Endothelial cell (in vitro differentiated cells): ENCODE data around the gene CACNG7. TPM values are rescaled to one million over a fixed set of nuclear protein-coding genes. Genes with fewer than 3 reads are reported as not detected.
"Not testable (repeated sequence)": the region's sequence is repeated elsewhere in the genome, so short reads cannot be mapped to it uniquely, and the experiment has no call there.

ENCODE experiments used
- DNase-seq: peaks from one replicate; pipeline ENCODE4 v3.0.0; 2021; ENCODE audit warnings: low spot score
- H3K27ac Mint-ChIP-seq: one replicate; pipeline ENCODE4 v1.8.0; 2021; ENCODE audit warnings: mixed read lengths, inconsistent platforms; ENCODE audit not compliant: unreplicated experiment
- H3K27me3 Mint-ChIP-seq: one replicate; pipeline ENCODE4 v1.8.0; 2021; ENCODE audit warnings: mild to moderate bottlenecking, moderate library complexity, mixed read lengths, inconsistent platforms; ENCODE audit not compliant: unreplicated experiment
- H3K36me3 Mint-ChIP-seq: one replicate; pipeline ENCODE4 v1.8.0; 2021; ENCODE audit warnings: mild to moderate bottlenecking, low read depth, mixed read lengths, inconsistent platforms; ENCODE audit not compliant: unreplicated experiment
- H3K4me1 Mint-ChIP-seq: one replicate; pipeline ENCODE4 v1.8.0; 2021; ENCODE audit warnings: mild to moderate bottlenecking, mixed read lengths, inconsistent platforms; ENCODE audit not compliant: unreplicated experiment
- H3K4me3 Mint-ChIP-seq: one replicate; pipeline ENCODE4 v1.8.0; 2021; ENCODE audit warnings: mild to moderate bottlenecking, mixed read lengths, inconsistent platforms; ENCODE audit not compliant: unreplicated experiment
- H3K9me3 Mint-ChIP-seq: one replicate; pipeline ENCODE4 v1.8.0; 2021; ENCODE audit warnings: mixed read lengths, inconsistent platforms; ENCODE audit not compliant: unreplicated experiment
- total RNA-seq: library from RNA; stranded (reverse); fragmentation: NEBNext Ultra II Directional; extraction: Animal tissue kit (Norgen Biotek cat#: 25700); gene quantifications from one replicate; pipeline ENCODE4 v1.2.1, GENCODE V29; 2021; ENCODE audit not compliant: unreplicated experiment
- TF ChIP-seq, protein P1 (sequence below): fragments of 200-600 bp; sonication (generic); IDR thresholded peaks from one replicate; pipeline ENCODE4 v1.5.0; 2021; ENCODE audit warnings: antibody characterized with exemption; ENCODE audit not compliant: unreplicated experiment

CACNG7 gene
- total RNA-seq, 1 donor from 2014 or later: 0.51 TPM

- TF ChIP-seq, protein P1, sequence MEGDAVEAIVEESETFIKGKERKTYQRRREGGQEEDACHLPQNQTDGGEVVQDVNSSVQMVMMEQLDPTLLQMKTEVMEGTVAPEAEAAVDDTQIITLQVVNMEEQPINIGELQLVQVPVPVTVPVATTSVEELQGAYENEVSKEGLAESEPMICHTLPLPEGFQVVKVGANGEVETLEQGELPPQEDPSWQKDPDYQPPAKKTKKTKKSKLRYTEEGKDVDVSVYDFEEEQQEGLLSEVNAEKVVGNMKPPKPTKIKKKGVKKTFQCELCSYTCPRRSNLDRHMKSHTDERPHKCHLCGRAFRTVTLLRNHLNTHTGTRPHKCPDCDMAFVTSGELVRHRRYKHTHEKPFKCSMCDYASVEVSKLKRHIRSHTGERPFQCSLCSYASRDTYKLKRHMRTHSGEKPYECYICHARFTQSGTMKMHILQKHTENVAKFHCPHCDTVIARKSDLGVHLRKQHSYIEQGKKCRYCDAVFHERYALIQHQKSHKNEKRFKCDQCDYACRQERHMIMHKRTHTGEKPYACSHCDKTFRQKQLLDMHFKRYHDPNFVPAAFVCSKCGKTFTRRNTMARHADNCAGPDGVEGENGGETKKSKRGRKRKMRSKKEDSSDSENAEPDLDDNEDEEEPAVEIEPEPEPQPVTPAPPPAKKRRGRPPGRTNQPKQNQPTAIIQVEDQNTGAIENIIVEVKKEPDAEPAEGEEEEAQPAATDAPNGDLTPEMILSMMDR: no peak
- Mint-ChIP-seq H3K9me3 (no peaks in the 10 kb centered on the region), H3K27me3 (peaks cover 49% of the 10 kb centered on the region), H3K4me1 (peaks cover 24% of the 10 kb centered on the region), H3K4me3 (peak within 1 kb of the TSS; percentile 99), H3K27ac (peak within 1 kb of the TSS; percentile 100), H3K36me3 (peaks cover 19% of the 10 kb centered on the region)
- peak; percentile 100 for DNase-seq
Observed at GRCh38 chr19:53867225-53868090, 41.6 kb upstream of the CACNG7 start, which contains the start of gene MYADM. Gene MYADM, plus strand, starts transcription at chr19:53867883. Its CDS starts 5,647 bp downstream, at chr19:53873530.

- Mint-ChIP-seq H3K27me3 (peaks cover 49% of the 10 kb centered on the region), H3K27ac (peak overlapping the region; percentile 100), H3K36me3 (peaks cover 24% of the 10 kb centered on the region), H3K4me1 (peaks cover 29% of the 10 kb centered on the region), H3K4me3 (peak overlapping the region; percentile 99), H3K9me3 (no peaks in the 10 kb centered on the region)
- DNase-seq: peak; percentile 57
- TF ChIP-seq, protein P1: no peak
Observed at GRCh38 chr19:53868091-53868891, 40.8 kb upstream of the CACNG7 start.

DNA sequence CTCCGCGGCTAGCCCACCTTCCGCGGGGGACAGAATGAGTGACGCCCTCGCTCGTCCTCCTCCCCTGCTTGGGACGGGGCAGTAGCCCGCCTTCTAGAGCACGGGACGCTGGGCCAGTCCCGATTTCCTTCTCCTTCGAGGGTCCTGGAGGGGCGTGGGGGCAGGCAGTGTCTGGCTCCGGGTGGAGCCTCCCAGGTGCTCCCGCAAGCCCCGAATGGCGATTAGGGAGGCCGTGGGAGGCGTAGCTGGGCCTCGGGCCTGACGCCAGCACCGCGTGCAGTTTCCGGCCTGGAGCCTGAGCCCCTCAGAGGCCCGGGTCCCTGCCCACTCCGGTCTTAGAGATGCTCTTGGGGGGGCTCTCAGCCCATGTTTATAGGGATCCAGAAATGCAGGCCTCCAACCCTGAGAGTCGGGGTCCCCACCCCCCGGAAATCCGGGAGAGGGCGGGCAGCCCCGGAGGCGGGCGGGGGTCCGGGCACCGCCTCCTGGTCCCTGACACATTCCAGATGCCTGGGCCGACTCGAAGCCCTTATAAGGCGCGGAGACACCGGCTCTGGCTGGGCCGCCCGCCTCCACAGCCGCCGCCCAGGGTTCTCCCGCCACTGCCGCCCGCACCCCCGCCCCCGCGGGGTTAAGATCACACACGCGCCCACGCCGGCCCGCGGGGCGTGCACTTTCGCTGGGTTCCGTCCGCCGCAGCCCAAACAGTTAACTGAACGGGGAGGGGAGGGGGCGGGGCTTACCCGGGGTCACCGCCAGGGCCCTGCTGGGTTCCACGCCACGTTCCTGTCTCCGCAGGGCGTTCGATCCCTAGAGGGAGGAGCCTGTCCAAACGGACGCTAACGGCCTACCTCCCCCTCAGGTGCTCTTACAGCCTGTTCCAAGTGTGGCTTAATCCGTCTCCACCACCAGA, 39.9 kb upstream of the CACNG7 start:
- Mint-ChIP-seq H3K4me1 (peaks cover 36% of the 10 kb centered on the region), H3K27me3 (peaks cover 52% of the 10 kb centered on the region), H3K9me3 (no peaks in the 10 kb centered on the region), H3K4me3 (peak overlapping the region; percentile 89), H3K27ac (peak overlapping the region; percentile 89), H3K36me3 (peaks cover 31% of the 10 kb centered on the region)
- DNase-seq: peak; percentile 88
- TF ChIP-seq, protein P1: no peak

- H3K4me1 Mint-ChIP-seq: peaks cover 44% of the 10 kb centered on the region
- peak overlapping the region; percentile 89 for H3K4me3 Mint-ChIP-seq
- H3K9me3 Mint-ChIP-seq, DNase-seq: not testable (repeated sequence)
- peaks cover 58% of the 10 kb centered on the region for H3K27me3 Mint-ChIP-seq
- peak overlapping the region; percentile 86 for H3K27ac Mint-ChIP-seq
- peaks cover 39% of the 10 kb centered on the region for H3K36me3 Mint-ChIP-seq
Observed at GRCh38 chr19:53869805-53870484, 39.1 kb upstream of the CACNG7 start.
